Neutrophil (primary cell): Measurements from ENCODE around the gene CRACDL.
A peak's percentile ranks its signal among the peaks of the same experiment; 100 is the strongest.

ENCODE experiments used
- H3K27ac ChIP-seq: fragments of 200-600 bp; sonication (generic); 2 replicates; pipeline ENCODE4 v1.5.1; 2016; ENCODE audit warnings: mild to moderate bottlenecking, moderate library complexity
- H3K27me3 ChIP-seq: fragments of 200-600 bp; sonication (generic); 2 replicates; pipeline ENCODE4 v1.6.0; 2016; ENCODE audit warnings: mild to moderate bottlenecking
- H3K36me3 ChIP-seq: fragments of 200-600 bp; sonication (generic); 2 replicates; pipeline ENCODE4 v1.5.1; 2017
- H3K4me1 ChIP-seq, 2 experiments: fragments of 200-600 bp in 1 of 2; sonication (generic) in 1 of 2; 1 replicate in 1 of 2; 2 replicates in 1 of 2; pipeline versions ENCODE4 v1.5.1 to v1.6.1; 2013 to 2016; ENCODE audit warnings: low read depth in 1 of 2, low read length in 1 of 2, mild to moderate bottlenecking in 1 of 2, moderate library complexity in 1 of 2; ENCODE audit not compliant: control insufficient read depth in 1 of 2, insufficient read depth in 1 of 2
- H3K4me3 ChIP-seq, 2 experiments: fragments of 200-600 bp in 1 of 2; sonication (generic) in 1 of 2; 1 replicate in 1 of 2; 2 replicates in 1 of 2; pipeline ENCODE4 v1.5.1; 2013 to 2016; ENCODE audit warnings: low read depth in 1 of 2, low read length in 1 of 2, mild to moderate bottlenecking in 1 of 2, moderate library complexity in 1 of 2
- H3K9me3 ChIP-seq: fragments of 200-600 bp; sonication (generic); 2 replicates; pipeline ENCODE4 v1.5.1; 2016
- TF ChIP-seq, protein P1 (sequence below): fragments of 200-600 bp; sonication (generic); IDR thresholded peaks from 2 replicates; pipeline ENCODE4 v1.5.1; 2016; ENCODE audit warnings: antibody characterized with exemption

CRACDL gene

DNA sequence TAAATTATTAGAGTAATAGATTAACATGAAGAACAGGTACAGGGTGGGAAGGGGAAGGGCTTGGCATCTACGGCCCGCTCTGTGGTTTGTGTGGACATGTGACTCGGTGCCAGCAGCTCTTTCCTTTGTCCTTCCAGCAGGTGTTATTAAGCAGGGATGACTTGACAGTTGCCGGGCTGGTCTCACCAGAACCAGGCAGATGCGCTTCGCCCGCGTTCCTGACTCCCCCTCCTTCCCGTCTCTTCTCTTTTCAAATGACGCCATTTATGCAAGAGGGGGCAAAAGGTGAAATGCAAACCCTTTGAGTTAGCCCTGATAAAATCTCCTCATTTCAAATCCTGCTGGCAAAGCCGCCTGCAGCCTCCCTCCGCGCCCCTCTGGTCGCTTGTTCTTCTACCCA lies 166.2 kb downstream of the CRACDL start:
- Histone ChIP-seq H3K4me1 (peaks cover 39 to 53% of the 10 kb centered on the region in 2 experiments), H3K4me3 (no peak overlapping the region), H3K36me3 (no peaks in the 10 kb centered on the region), H3K27me3 (no peaks in the 10 kb centered on the region), H3K27ac (no peak overlapping the region), H3K9me3 (no peaks in the 10 kb centered on the region)
- TF ChIP-seq, protein P1, sequence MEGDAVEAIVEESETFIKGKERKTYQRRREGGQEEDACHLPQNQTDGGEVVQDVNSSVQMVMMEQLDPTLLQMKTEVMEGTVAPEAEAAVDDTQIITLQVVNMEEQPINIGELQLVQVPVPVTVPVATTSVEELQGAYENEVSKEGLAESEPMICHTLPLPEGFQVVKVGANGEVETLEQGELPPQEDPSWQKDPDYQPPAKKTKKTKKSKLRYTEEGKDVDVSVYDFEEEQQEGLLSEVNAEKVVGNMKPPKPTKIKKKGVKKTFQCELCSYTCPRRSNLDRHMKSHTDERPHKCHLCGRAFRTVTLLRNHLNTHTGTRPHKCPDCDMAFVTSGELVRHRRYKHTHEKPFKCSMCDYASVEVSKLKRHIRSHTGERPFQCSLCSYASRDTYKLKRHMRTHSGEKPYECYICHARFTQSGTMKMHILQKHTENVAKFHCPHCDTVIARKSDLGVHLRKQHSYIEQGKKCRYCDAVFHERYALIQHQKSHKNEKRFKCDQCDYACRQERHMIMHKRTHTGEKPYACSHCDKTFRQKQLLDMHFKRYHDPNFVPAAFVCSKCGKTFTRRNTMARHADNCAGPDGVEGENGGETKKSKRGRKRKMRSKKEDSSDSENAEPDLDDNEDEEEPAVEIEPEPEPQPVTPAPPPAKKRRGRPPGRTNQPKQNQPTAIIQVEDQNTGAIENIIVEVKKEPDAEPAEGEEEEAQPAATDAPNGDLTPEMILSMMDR: no peak

GRCh38 chr2:98769114-98769476 lies 166.9 kb downstream of the CRACDL start:
- Histone ChIP-seq H3K27me3 (no peaks in the 10 kb centered on the region), H3K36me3 (no peaks in the 10 kb centered on the region), H3K4me1 (peaks cover 46 to 60% of the 10 kb centered on the region in 2 experiments), H3K27ac (no peak overlapping the region), H3K9me3 (no peaks in the 10 kb centered on the region), H3K4me3 (no peak overlapping the region)
- TF ChIP-seq, protein P1: no peak

- Histone ChIP-seq H3K4me3 (no peak overlapping the region), H3K27ac (no peak overlapping the region), H3K4me1 (peaks cover 51 to 66% of the 10 kb centered on the region in 2 experiments)
These were observed 167.5 kb downstream of the CRACDL start for GRCh38 chr2:98768384-98769113.

GRCh38 chr2:98764499-98764898 lies 171.5 kb downstream of the CRACDL start:
- Histone ChIP-seq H3K9me3 (no peaks in the 10 kb centered on the region), H3K27ac (peak overlapping the region; percentile 45), H3K36me3 (no peaks in the 10 kb centered on the region), H3K4me1 (peaks cover 37 to 61% of the 10 kb centered on the region in 2 experiments), H3K4me3 (no peak overlapping the region), H3K27me3 (no peaks in the 10 kb centered on the region)
- TF ChIP-seq, protein P1: no peak

More at GRCh38 chr2:98768384-98769113, 167.5 kb downstream of the CRACDL start:
- Histone ChIP-seq H3K36me3 (no peaks in the 10 kb centered on the region), H3K27me3 (no peaks in the 10 kb centered on the region), H3K9me3 (no peaks in the 10 kb centered on the region)
- TF ChIP-seq, protein P1: no peak

- Histone ChIP-seq H3K9me3 (no peaks in the 10 kb centered on the region), H3K27me3 (no peaks in the 10 kb centered on the region), H3K4me3 (no peak overlapping the region), H3K27ac (no peak overlapping the region), H3K4me1 (peaks cover 48 to 62% of the 10 kb centered on the region in 2 experiments), H3K36me3 (no peaks in the 10 kb centered on the region)
- TF ChIP-seq, protein P1: no peak
These were observed 172.6 kb downstream of the CRACDL start for GRCh38 chr2:98763209-98763951.
